C1 segment of cervical spinal cord (tissue), 14 donors: ENCODE measurements around the gene GNG7.
A peak's percentile ranks its signal among the peaks of the same experiment; 100 is the strongest.
"Not testable (repeated sequence)": the region's sequence is repeated elsewhere in the genome, so short reads cannot be mapped to it uniquely, and the experiment has no call there.

Source experiments
- DNase-seq, 14 donors: peaks; one replicate each; lab custom pipeline; 2025; lab: John Stamatoyannopoulos, UW

The GNG7 gene

DNA sequence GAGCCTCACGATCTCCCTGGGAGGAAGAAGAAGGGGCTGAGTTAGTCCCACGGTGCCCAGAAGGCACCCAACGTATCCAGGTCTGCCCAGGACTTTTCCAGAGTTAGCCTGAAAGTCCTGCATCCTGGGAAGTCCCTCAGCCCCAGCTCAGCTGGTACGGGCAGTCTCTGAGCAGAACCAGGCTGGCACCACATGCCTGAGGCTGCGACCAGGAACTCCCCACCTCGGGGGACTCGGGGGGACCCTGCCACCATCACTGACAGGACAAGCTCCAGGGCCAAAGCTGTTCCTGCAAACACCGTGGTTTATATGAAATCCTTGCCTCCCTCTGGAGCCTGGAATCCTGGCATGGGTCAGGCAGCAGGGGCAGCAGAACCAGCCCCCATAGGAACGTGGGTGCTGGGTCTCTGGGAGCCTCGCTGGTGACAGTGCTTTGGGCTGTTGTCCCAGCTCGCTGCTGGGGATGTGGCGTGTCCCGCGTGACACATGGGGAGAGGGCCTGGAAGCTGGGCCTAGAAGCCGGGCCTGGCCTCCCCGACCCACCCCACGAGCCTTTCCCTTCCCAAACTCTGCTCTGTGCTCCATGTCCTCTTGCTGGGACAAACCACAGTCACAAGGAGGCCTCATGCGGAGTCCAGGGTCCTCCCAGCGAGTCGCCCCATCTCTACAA is 55.5 kb downstream of the GNG7 start:
- no peak for DNase-seq

DNA sequence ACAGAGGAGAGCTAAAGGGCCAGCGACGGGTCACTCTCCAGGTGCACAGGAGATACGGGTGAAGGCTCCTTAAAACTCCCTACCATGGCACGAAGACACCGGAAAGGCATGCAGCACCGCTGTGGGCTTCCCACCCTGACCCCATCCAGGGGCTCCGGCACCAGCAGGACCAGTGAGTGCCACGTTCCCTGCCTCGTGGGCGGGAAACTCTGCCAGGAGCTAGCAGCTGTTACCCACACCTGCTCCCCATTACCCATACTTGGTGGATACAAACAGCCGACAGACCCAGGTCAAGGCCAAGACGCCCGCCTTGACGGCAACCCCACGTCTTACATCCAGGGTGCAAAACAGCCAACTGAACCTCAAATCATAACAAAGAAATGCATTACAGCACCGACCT is 56.7 kb downstream of the GNG7 start:
- DNase-seq, result no peak

DNA sequence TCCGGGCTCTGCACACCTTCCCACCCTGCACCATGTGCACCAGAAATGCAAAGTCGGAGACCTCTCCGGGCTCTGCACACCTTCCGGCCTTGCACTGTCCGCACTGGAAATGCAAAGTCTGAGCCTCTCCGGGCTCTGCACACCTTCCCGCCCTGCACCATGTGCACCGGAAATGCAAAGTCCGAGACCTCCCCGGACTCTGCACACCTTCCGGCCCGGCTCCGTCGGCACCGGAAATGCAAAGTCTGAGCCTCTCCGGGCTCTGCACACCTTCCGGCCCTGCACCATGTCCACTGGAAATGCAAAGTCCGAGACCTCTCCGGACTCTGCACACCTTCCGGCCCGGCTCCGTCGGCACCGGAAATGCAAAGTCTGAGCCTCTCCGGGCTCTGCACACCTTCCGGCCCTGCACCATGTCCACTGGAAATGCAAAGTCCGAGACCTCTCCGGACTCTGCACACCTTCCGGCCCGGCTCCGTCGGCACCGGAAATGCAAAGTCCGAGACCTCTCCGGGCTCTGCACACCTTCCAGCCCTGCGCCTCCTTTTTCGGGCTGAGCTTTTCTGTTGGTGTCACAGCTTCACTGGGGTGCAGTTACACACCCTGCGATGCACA is 59.3 kb downstream of the GNG7 start:
- DNase-seq, result not testable (repeated sequence)

DNA sequence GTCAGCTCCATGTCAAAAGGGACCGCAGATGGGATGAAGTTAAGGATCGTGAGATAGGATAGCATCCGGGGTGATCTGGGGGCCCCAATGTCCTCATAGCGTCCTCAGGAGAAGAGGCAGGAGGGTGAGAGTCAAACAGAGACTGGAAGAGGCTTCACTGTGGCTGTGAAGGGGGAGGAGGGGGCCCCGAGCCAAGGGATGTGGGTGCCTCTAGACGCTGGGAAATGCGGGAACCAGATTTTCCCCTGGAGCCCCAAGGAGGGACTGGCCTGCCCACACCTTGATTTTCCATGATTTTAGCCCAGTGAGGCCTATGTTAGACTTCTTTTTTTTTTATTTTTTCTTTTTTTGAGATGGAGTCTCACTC is 61.2 kb downstream of the GNG7 start:
- no peak for DNase-seq

DNA sequence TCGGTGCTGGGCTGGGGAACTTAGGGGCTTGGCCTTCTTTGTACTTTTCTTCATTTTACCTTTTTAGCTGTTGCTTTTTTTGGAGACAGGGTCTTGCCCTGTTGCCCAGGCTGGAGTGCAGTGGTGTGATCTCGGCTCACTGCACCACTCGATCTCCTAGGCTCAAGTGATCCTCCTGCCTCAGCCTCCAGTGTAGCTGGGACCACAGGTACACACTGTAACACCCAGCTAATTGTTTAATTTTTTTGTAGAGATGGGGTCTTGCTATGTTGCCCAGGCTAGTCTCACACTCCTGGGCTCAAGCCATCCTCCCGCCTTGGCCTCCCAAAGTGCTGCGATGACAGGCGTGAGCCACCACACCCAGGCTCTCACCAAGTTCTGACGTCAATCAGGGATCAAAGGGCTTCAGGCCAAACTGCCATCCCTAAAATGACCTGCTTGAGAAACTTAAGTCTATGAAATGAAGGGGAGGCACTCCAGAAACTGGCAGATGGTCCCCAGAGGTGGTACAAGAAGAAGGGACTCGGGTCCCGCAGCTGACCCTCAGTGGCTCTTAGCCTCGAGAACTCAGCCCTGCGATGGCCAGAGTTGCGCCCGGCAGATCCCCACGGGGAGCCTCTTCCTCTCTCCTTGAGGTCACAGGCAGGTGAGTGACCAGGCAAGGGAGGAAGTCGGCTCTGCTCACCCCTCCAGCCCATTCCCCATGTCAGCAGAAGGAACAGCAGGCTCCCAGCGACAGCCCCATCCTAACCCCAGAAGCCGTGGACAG is 61.7 kb downstream of the GNG7 start:
- no peak for DNase-seq

DNA sequence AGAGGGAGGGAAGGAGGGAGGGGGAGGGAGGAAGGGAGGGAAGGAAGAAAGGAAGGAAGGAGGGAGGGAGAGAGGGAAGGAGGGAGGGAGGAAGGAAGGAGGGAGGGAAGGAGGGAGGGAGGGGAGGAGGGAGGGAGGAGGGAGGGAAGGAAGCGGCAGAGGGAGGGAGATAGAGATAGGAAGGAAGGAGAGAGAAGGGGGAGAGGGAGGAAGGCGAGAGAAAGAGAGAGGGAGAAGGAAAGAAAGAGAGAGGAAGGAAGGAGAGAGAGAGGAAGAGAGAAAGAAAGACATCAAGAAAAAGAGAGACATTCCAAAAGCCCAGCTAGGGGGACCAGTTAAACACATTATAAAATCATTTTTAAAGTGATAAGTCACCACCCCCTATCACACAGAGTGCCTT is 62.5 kb downstream of the GNG7 start:
- no peak for DNase-seq

DNA sequence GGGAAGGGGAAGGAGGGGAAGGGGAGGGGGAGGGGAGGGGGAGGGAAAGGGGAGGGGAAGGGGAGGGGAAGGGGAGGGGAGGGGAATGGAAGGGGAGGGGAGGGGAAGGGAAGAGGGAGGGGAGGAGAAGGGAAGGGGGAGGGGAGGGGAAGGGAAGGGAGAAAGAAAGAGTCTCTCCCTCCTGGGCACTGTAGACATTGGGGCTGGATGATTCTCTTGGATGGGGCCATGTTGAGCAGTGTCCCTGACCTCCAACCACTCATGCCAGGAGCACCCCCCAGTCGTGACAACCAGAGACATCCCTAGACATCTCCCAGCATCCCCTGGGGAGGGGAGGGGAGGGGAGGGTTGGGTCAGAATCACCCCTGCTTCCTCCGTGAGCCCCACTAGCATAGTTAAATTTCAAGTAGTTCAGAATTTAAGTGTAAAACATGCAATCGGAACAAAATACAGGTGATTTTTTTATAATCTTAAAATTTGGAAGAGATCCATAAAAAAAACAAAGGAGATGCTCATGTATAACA is 64.0 kb downstream of the GNG7 start:
- DNase-seq, result no peak

DNA sequence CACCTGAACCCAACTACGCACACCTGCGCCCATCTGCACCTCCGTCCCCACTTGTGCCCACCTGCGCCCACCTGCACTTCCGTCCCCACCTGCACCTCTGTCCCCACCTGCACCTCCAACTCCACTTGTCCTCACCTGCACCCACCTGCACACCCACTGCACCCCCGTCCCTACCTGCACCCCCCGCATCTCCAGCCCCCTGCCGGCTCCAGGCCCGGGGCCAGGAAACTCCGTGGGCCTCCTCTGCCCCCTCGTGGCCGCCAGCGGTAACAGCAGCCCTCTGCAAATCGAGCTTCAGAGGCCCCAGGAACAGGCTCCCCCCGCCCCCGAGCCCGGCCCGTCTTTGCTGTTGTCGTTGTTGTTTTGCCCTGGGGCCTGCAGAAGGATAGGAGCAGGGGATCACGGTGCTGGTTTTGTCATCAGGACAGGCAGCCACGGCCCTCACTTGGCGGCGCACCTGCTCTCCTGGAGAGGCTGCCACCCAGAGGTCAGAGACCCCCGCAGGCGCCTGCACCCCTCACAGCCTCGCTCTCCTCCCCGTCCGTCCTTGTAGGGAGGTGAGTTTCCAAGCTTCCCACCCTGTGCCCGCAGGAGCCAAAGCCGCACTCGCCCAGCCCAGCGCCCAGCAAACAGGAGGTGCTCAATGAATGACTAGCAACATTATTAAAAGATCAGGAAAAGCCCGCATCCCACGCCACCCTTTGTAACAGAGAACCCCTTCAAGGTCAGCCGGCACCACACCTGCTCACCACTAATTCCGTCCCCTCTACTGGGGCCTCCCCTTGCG is 65.4 kb downstream of the GNG7 start:
- DNase-seq, result peak in 9 of 14 donors; percentile 18 to 74 (median 37)

DNA sequence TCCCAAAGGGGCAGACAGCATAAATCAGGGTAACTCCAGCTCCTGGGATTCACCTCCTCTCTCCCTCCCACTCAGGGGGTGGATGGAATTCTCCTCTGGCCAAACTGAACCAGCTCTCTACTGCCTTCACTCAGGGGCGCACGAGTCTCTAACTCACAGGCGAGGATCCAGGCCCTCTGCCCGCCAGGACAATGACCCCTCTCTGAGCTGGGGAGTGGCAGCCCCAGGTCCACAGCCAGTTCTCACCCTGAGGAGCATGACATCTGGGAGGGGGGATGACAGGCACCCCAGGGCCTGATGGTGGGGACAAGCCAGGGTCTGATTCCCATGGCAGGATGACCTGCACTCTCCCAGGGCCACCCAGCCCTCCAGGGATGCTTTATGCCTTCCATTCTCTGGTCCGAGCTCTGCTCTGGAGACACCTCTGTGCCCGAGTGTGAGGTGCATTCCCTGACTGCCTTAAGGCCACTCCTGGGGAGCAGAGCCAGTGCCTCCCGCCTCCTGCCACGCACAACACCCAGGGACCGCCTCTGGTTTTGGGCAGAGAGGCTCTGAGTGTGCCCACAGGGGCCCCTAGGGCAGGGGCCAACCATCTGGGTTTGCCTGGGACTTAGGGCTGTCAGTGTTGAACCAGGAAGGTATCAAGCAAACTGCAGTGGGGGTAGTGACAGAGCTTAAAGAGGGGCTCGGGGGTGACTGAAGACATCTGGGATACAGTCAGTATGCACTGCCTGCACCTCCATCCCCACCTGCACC is 66.2 kb downstream of the GNG7 start:
- no peak for DNase-seq

DNA sequence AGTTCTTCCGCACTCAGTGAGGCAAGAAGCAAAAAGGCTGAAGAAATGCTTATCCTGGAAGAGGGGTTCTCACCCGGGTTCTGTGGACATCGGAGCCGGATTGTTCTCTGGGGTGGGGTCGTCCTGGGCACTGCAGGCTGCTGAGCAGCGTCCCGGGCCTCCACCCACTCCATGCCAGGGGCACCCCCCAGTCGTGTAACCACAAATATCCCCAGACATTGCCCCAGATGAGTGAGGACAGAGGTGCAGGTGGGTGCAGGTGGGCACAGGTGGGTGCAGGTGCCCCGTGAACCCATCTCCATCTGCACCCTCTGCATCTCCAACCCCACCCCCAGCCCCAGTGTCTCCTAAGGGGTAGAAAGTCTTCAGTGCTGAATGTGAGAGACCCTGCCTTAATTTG is 67.5 kb downstream of the GNG7 start:
- DNase-seq, result no peak

DNA sequence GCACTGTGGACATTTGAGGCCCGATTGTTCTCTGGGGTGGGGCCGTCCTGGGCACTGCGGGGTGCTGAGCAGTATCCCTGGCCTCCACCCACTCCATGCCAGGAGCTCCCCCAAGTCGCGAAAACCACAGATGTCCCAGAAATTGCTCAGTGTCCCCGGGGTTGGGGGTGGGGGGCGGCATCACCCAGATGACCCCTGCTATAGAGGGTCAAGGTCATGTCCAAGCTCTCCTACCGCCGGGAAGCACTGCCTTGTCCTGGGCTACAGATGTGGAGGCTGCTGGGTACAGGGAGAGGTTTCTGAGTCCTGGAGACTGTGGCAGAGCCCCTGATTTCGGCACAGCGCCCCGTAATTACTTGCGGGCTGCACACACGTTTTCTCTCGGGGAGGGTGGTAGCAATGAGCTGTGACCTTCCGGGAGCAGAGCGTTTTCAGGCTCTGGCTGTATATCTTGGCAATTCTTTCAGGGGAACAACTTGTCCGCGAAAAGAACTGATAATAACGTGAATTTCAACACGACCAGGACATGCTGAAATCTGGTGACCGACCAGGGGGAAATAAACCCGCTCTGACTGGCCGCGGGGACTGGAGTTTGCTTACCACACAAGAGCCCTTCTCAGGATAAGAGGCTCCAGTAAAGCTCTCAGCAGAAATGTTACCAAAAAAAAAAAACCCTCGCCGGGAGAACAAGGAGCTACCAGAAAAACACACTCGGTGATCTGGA is 68.1 kb downstream of the GNG7 start:
- DNase-seq, result no peak

DNA sequence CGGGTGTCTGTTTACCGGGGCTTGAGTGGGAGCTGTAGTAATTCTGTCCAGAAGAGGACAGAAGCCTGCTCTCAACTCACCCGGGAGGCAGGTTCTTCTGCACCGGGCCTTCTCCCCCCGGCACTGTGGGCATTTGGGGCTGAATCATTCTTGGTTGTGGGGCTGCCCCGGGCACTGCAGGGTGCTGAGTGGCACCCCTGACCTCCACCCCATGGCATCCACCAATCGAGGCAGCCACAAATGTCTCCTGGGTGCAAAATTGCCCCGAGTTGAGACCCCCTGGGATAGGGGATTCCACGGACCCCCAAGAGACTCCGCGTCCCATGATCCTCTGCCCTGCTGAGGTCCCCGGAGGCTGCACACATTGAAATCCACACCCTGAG is 68.8 kb downstream of the GNG7 start:
- no peak for DNase-seq

DNA sequence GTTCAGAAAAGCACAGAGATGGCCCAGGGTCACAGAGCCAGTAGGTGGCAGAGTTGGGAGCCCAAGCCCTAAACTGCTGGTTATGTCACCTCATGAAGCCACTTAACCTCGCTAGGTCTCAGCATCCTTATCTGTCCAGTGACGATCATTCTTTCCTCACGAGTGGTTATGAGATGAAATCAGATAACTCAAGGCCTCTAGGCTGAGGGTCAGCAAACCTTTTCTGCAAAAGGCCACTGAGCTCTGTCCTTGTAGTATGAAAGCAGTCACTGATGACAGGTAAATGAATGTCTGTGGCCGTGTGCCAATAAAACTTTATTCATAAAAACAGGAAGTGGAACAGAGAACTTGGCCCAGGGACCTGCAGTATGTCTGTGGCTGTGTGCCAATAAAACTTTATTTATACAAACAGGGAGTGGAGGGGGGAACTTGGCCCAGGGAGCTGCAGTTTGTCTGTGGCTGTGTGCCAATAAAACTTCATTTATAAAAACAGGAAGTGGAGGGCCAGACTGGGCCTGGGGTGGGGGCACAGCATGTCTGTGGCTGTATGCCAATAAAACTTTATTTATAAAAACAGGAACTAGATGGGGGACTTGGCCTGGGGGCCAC is 71.2 kb downstream of the GNG7 start:
- DNase-seq, result no peak

DNA sequence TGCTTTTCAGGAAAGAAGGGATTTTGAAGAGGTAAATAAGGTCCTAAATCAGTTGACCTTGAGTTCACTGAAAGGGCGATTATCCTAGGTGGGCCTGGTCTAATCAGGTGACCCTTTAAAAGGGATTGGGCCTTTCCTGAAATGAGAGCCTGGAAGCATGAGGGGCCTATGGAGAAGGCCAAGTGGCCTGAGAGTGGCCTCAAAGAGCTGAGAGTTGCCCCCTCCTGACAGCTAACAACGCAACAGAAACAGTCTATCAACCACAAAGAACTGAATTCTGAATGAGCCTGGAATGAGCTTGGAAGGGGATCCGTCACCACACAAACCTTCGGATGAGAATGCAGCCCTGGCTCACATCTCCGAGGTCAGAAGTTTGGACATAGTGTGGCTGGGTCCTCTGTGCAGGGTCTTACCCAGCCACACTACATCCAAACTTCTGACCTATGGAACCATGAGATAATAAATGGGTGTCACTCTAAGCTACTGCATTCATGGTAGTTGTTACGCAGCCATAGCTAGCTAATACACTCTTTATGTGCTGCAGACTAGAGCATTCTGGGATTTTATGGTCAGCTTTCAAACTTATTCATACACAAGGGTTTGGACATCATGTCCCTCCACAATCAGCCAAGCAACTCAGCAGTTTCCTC is 72.0 kb downstream of the GNG7 start:
- DNase-seq, result no peak

DNA sequence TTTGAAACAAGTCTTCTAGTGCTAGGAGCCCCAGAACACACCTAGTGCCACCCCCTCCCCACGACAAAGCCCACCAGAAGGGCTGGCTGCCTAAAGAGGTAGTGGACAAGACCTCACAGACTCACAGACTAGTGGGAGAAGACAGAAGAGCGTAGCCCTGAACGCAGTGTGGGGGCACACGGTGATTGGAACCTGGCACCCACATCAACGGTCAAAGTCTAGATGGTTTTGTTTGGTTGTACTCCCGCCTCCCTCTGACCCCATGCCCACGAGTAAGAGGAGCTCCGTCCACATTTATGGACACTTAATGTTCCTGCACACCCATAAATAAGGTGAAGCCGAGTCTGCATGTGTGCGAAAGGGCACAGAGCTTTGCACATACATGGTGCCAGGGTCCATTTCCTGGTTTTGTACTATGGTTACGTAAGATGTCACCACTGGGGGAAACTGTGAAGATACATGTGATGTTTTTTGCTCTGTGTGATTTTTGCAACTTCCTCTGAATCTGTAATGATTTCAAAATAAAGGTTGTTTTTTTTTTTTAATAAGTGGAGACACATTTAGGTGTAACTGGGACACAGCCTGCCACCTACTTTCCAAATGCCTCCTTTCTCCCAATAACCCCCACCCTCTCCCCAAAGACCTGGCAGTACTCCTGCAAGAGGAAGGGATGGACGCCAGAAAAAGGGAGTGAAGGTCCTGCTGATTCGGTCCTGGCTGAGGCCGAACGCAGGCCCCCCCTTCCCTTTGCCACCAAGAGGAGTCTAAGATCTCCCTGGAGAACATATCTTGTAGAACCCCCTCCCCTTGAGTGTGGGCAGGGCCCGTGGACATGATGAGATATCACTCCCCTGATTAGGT is 72.8 kb downstream of the GNG7 start:
- DNase-seq, result no peak

DNA sequence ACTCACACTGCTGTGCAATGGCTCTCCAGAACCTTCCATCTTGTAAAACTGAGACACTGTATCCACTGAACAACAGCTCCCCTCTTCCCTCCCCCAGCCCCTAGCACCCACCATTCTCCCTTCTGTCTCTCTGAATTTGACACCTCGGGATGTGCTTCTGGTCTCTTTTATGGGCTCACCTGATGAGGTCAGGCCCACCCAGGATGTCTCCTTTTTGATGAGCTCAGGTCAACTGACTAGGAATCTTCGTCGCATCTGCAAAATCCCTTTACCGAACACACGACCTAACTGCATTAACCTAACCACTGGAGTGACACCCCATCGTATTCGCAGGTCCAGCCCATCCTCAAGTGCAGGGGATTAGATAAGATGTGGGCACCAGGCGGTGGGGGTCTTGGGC is 73.9 kb downstream of the GNG7 start:
- no peak for DNase-seq

DNA sequence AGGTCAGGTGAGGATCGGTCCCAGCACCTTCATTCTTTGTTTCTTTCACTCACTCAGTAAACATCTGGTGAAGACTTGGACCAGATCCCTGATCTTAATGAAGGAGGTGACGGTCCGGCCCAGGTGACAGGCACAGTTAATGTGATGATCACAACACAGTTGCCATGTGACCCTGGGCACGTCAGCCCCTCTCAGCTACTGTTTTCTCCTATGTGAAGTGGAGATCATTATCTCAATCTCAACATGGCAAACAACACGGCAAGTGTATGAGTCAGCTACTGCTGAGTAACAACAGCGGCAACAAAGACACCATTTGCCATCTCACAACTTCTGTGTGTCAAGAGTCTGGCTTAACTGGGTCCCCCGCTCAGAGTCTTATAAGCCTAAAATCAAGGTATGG is 74.6 kb downstream of the GNG7 start:
- no peak for DNase-seq

DNA sequence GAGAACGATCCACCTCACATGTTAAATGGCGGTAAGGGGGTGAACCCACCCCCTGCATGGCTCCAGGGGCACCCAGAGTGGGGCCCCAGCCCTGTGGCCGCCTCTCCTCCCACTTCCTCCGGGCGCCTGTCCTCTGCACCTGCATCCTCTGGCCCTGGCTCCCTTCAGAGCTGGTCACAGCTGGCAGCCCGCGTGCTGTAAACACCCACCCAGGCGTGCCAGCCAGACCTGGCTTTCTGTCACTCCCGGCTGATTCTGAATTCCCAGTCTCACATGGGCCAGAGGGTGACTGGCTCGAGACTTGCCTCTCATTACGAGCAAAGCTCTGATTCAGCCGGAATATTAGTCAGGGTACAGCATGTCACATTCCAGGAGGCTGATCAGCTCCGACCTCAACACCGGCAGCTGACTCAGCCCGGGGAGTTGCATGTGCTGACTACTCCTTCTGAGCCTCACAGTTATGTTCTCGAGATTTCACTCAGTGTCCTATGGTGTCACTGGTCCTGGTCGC is 75.1 kb downstream of the GNG7 start:
- DNase-seq, result peak in 8 of 14 donors; percentile 24 to 87 (median 42)
